SK-N-SH treated with all-trans-retinoic acid at 6 μM for 48 hours (cell line): Measurements from ENCODE around the gene CTNNA3.

Experiments used
- ATAC-seq: fragments of 200-7000 bp; cut with Tn5 transposase; 3 replicates; pipeline ENCODE4 v1.9.1; 2020; ENCODE audit warnings: mild to moderate bottlenecking, moderate library complexity
- ARNTL ChIP-seq: fragments of 450-650 bp; formaldehyde crosslinking; IDR thresholded peaks from 2 replicates; pipeline ENCODE4 v1.5.0; 2020; ENCODE audit warnings: low read depth, mild to moderate bottlenecking, moderate library complexity, borderline replicate concordance
- BACH2 ChIP-seq: fragments of 250-450 bp; sonication (Bioruptor Pico); IDR thresholded peaks from 2 replicates; pipeline ENCODE4 v1.9.0; 2021; ENCODE audit warnings: mild to moderate bottlenecking, borderline replicate concordance
- CSDC2 ChIP-seq: fragments of 250-450 bp; sonication (Bioruptor Pico); IDR thresholded peaks from 2 replicates; pipeline ENCODE4 v1.5.0; 2020; ENCODE audit warnings: mild to moderate bottlenecking, moderate library complexity
- GLIS3 ChIP-seq: fragments of 250-450 bp; sonication (Bioruptor Pico); IDR thresholded peaks from 2 replicates; pipeline ENCODE4 v1.5.0; 2020; ENCODE audit warnings: mild to moderate bottlenecking, moderate library complexity
- ISL1 ChIP-seq: fragments of 250-450 bp; sonication (Bioruptor Pico); IDR thresholded peaks from 2 replicates; pipeline ENCODE4 v2.1.2; 2022; ENCODE audit warnings: mild to moderate bottlenecking, moderate library complexity
- OSR1 ChIP-seq: fragments of 250-450 bp; sonication (Bioruptor Pico); IDR thresholded peaks from 2 replicates; pipeline ENCODE4 v1.8.0; 2022; ENCODE audit warnings: moderate library complexity, mild to moderate bottlenecking, inconsistent platforms
- PATZ1 ChIP-seq: fragments of 250-450 bp; sonication (Bioruptor Pico); IDR thresholded peaks from 2 replicates; pipeline ENCODE4 v1.8.0; 2020; ENCODE audit warnings: mild to moderate bottlenecking, moderate library complexity, borderline replicate concordance
- PPARA ChIP-seq: fragments of 250-450 bp; sonication (Bioruptor Pico); IDR thresholded peaks from 2 replicates; pipeline ENCODE4 v1.5.0; 2020; ENCODE audit warnings: mild to moderate bottlenecking, borderline replicate concordance
- RARB ChIP-seq: fragments of 250-450 bp; sonication (Bioruptor Pico); IDR thresholded peaks from 2 replicates; pipeline ENCODE4 v1.8.0; 2021; ENCODE audit warnings: mild to moderate bottlenecking, moderate library complexity
- TCF4 ChIP-seq: fragments of 250-450 bp; sonication (Bioruptor Pico); IDR thresholded peaks from 2 replicates; pipeline ENCODE4 v1.8.0; 2021; ENCODE audit warnings: mild to moderate bottlenecking, moderate library complexity, borderline replicate concordance
- TOX ChIP-seq: fragments of 250-450 bp; sonication (Bioruptor Pico); IDR thresholded peaks from 2 replicates; pipeline ENCODE4 v1.8.0; 2021; ENCODE audit warnings: mild to moderate bottlenecking, moderate library complexity, borderline replicate concordance
- ZC3H10 ChIP-seq: fragments of 250-450 bp; sonication (Bioruptor Pico); IDR thresholded peaks from 2 replicates; pipeline ENCODE4 v1.5.1; 2021; ENCODE audit warnings: mild to moderate bottlenecking, moderate library complexity
- ZFP3 ChIP-seq: fragments of 250-450 bp; sonication (Bioruptor Pico); IDR thresholded peaks from 2 replicates; pipeline ENCODE4 v1.5.0; 2020; ENCODE audit warnings: mild to moderate bottlenecking, moderate library complexity
- ZNF565 ChIP-seq: fragments of 450-650 bp; formaldehyde crosslinking; conservative IDR thresholded peaks from 2 replicates; pipeline ENCODE4 v1.5.0; 2020; ENCODE audit warnings: low read depth, mild to moderate bottlenecking, moderate library complexity
- ZNF70 ChIP-seq: fragments of 450-650 bp; formaldehyde crosslinking; IDR thresholded peaks from 2 replicates; pipeline ENCODE4 v1.5.0; 2020; ENCODE audit warnings: mild to moderate bottlenecking, moderate library complexity
- ZNF8 ChIP-seq: fragments of 450-650 bp; formaldehyde crosslinking; IDR thresholded peaks from 2 replicates; pipeline ENCODE4 v1.5.0; 2020; ENCODE audit warnings: mild to moderate bottlenecking, moderate library complexity
- TF ChIP-seq, protein P1 (sequence below): fragments of 250-450 bp; sonication (Bioruptor Pico); IDR thresholded peaks from 2 replicates; pipeline ENCODE4 v1.8.0; 2021; ENCODE audit warnings: low read depth, mild to moderate bottlenecking, moderate library complexity, borderline replicate concordance
- TF ChIP-seq, protein P2 (sequence below): fragments of 250-450 bp; sonication (Bioruptor Pico); IDR thresholded peaks from 2 replicates; pipeline ENCODE4 v1.5.1; 2020; ENCODE audit warnings: low read depth, mild to moderate bottlenecking, moderate library complexity

Gene CTNNA3

DNA sequence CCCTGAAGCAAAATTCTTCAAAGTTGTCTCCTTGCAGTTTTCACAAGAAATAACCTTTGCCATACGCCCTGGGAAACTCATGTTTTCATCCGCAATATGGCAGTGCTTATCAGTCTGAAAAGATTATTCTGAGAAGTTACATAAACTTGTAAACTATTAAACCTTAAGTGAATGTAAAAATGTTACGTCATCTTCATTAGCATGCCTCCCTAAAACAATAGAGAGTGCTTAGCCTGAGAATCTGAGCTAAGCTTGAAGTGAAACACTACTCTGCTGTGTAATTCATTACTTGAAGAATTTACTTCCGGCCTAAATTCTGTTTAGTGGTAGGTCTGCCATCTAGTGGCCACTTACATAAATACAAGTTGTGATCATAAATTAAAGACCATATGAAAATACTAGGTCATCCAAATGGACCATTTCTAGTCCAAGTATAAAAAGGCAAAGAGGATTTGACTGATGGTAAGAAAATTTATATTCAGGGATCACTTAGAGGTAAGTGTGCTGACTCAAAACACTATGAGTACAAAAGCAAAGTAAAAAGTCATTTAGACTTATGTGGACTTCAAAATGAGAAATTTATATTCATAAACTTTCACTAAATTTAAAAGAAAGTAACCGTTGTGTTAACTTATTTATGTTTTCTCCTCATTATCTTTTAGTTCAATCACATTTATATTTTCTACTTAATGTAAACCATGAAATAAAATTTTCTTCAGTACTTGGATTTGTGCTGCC lies 1515.2 kb downstream of the CTNNA3 start:
- TF ChIP-seq, protein P1, sequence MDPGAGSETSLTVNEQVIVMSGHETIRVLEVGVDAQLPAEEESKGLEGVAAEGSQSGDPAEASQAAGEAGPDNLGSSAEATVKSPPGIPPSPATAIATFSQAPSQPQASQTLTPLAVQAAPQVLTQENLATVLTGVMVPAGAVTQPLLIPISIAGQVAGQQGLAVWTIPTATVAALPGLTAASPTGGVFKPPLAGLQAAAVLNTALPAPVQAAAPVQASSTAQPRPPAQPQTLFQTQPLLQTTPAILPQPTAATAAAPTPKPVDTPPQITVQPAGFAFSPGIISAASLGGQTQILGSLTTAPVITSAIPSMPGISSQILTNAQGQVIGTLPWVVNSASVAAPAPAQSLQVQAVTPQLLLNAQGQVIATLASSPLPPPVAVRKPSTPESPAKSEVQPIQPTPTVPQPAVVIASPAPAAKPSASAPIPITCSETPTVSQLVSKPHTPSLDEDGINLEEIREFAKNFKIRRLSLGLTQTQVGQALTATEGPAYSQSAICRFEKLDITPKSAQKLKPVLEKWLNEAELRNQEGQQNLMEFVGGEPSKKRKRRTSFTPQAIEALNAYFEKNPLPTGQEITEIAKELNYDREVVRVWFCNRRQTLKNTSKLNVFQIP (CRISPR knock-in tag), result no peak
- TF ChIP-seq PPARA (CRISPR knock-in tag), result no peak
- no peak for TF ChIP-seq ZNF70 (CRISPR knock-in tag)
- TF ChIP-seq, protein P2, sequence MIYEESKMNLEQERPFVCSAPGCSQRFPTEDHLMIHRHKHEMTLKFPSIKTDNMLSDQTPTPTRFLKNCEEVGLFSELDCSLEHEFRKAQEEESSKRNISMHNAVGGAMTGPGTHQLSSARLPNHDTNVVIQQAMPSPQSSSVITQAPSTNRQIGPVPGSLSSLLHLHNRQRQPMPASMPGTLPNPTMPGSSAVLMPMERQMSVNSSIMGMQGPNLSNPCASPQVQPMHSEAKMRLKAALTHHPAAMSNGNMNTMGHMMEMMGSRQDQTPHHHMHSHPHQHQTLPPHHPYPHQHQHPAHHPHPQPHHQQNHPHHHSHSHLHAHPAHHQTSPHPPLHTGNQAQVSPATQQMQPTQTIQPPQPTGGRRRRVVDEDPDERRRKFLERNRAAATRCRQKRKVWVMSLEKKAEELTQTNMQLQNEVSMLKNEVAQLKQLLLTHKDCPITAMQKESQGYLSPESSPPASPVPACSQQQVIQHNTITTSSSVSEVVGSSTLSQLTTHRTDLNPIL, result no peak
- TF ChIP-seq CSDC2, result no peak
- TF ChIP-seq GLIS3 (CRISPR knock-in tag), result no peak
- peak; percentile 73 for ATAC-seq

DNA sequence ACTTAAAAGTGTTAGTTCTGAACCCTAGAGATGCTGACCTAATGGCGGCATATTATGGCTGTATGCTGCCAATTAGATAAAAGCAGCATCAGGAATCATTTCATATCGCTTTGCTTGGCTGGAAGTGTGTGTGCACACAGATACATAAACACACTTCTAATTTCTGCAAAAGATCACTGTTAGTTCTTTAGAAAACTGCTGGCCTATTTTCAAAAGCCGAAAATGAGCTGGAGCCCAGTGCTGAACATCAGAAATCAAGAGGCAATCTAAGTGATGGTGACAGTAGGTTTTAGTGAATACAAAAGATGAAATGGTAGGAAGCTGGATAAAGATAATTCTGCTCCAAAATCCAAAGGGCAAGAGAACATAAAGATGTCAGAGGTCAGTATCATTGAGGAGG lies 1516.0 kb downstream of the CTNNA3 start:
- TF ChIP-seq ZNF565 (CRISPR knock-in tag) (no peak), ZNF70 (CRISPR knock-in tag) (no peak), GLIS3 (CRISPR knock-in tag) (no peak), ISL1 (no peak), ZC3H10 (CRISPR knock-in tag) (no peak), CSDC2 (no peak), OSR1 (no peak), ZFP3 (CRISPR knock-in tag) (no peak), ARNTL (CRISPR knock-in tag) (no peak), RARB (no peak), PPARA (CRISPR knock-in tag) (no peak), TCF4 (CRISPR knock-in tag) (no peak)
- no peak for ATAC-seq

DNA sequence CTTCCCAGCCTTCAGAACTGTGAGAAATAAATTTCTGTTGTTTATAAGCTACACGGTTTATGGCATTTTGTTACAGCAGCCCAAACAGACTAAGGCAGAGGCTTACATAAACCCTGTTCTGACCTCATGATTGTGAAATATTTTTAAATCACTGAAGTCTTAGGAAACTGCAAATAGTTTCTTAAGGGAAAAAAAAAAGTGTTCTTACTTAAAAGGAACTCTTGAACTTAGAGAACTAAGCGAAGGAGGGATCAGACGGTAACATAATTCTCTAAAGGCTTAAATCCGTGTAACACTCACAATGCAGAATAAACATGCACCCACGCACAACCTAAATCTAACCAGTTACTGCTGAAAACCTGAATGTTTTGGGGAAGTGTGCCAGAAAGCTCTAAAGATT lies 1519.2 kb downstream of the CTNNA3 start:
- TF ChIP-seq TCF4 (CRISPR knock-in tag) (no peak), ZC3H10 (CRISPR knock-in tag) (no peak), ISL1 (no peak), ZNF70 (CRISPR knock-in tag) (no peak), RARB (no peak), ARNTL (CRISPR knock-in tag) (no peak), OSR1 (no peak)
- no peak for ATAC-seq

GRCh38 chr10:66167816-66168215 lies 1528.2 kb downstream of the CTNNA3 start:
- no peak for TF ChIP-seq ARNTL (CRISPR knock-in tag)
- no peak for TF ChIP-seq BACH2
- no peak for TF ChIP-seq CSDC2
- TF ChIP-seq, protein P2, result no peak
- no peak for TF ChIP-seq OSR1
- TF ChIP-seq ISL1, result no peak
- TF ChIP-seq, protein P1 (CRISPR knock-in tag), result no peak
- no peak for TF ChIP-seq ZNF565 (CRISPR knock-in tag)
- no peak for TF ChIP-seq RARB
- no peak for TF ChIP-seq TOX
- TF ChIP-seq ZNF8 (CRISPR knock-in tag), result no peak
- no peak for TF ChIP-seq PATZ1 (CRISPR knock-in tag)
- TF ChIP-seq, all 23 proteins: peak for 0
- no peak for ATAC-seq
